Neural progenitor cell (in vitro differentiated cells): ENCODE data around the gene EIF1. TPM values are rescaled to one million over a fixed set of nuclear protein-coding genes. Genes with fewer than 3 reads are reported as not detected.

Source experiments
- DNase-seq: peaks from one replicate; pipeline ENCODE4 v3.0.0-alpha.2; 2016; ENCODE audit warnings: low spot score
- H2AFZ ChIP-seq: fragments of 200-600 bp; sonication (generic); replicated peaks from 2 replicates; pipeline ENCODE4 v1.6.1; 2016; ENCODE audit warnings: antibody characterized with exemption
- H3F3A ChIP-seq: fragments of 200-600 bp; sonication (generic); 2 replicates; pipeline ENCODE4 v1.6.1; 2016; ENCODE audit warnings: antibody characterized with exemption, low read depth
- H3K27ac ChIP-seq: fragments of 200-600 bp; sonication (generic); 2 replicates; pipeline ENCODE4 v1.5.1; 2016; ENCODE audit warnings: mild to moderate bottlenecking
- H3K27me3 ChIP-seq: fragments of 200-600 bp; sonication (generic); 2 replicates; pipeline ENCODE4 v1.6.1; 2016; ENCODE audit warnings: mild to moderate bottlenecking, moderate library complexity
- H3K36me3 ChIP-seq: fragments of 200-600 bp; sonication (generic); 2 replicates; pipeline ENCODE4 v1.5.1; 2016
- H3K4me1 ChIP-seq: fragments of 200-600 bp; sonication (generic); 2 replicates; pipeline ENCODE4 v1.6.1; 2016; ENCODE audit warnings: mixed run types
- H3K4me2 ChIP-seq: fragments of 200-600 bp; sonication (generic); 2 replicates; pipeline ENCODE4 v1.6.1; 2016
- H3K4me3 ChIP-seq: fragments of 200-600 bp; sonication (generic); 2 replicates; pipeline ENCODE4 v1.5.1; 2016
- H3K79me2 ChIP-seq: fragments of 200-600 bp; sonication (generic); 2 replicates; pipeline ENCODE4 v1.6.1; 2016; ENCODE audit warnings: low read depth
- H3K9ac ChIP-seq: fragments of 200-600 bp; sonication (generic); 2 replicates; pipeline ENCODE4 v1.6.1; 2016
- H3K9me3 ChIP-seq: fragments of 200-600 bp; sonication (generic); 2 replicates; pipeline ENCODE4 v1.5.1; 2016; ENCODE audit warnings: low read depth
- H4K20me1 ChIP-seq: fragments of 200-600 bp; sonication (generic); 2 replicates; pipeline ENCODE4 v1.6.1; 2016; ENCODE audit warnings: low read depth
- H3K27ac Mint-ChIP-seq: 3 replicates; pipeline ENCODE4 v1.8.0; 2021; ENCODE audit warnings: mixed read lengths
- H3K27me3 Mint-ChIP-seq: 2 replicates; pipeline ENCODE4 v1.8.0; 2022; ENCODE audit warnings: low read depth, mild to moderate bottlenecking, inconsistent platforms, moderate library complexity, mixed read lengths; ENCODE audit not compliant: insufficient read depth
- H3K36me3 Mint-ChIP-seq: 3 replicates; pipeline ENCODE4 v1.8.0; 2021; ENCODE audit warnings: mixed read lengths
- H3K4me1 Mint-ChIP-seq: 3 replicates; pipeline ENCODE4 v1.8.0; 2021; ENCODE audit warnings: mixed read lengths
- H3K4me3 Mint-ChIP-seq: 3 replicates; pipeline ENCODE4 v1.8.0; 2021; ENCODE audit warnings: mild to moderate bottlenecking, moderate library complexity, mixed read lengths
- H3K9me3 Mint-ChIP-seq: 3 replicates; pipeline ENCODE4 v1.8.0; 2020; ENCODE audit warnings: mixed read lengths
- EZH2 ChIP-seq: fragments of 200-600 bp; sonication (generic); IDR thresholded peaks from 2 replicates; pipeline ENCODE4 v1.6.1; 2017; ENCODE audit warnings: antibody characterized with exemption, mild to moderate bottlenecking, moderate library complexity
- EZH2phosphoT487 ChIP-seq: fragments of 200-600 bp; sonication (generic); IDR thresholded peaks from 2 replicates; pipeline ENCODE4 v1.6.1; 2017; ENCODE audit warnings: antibody characterized with exemption
- total RNA-seq: library from RNA; depleted of rRNA; stranded (reverse); fragments of >200 nt; gene quantifications from 2 replicates; pipeline ENCODE4 v1.2.3, GENCODE V29; 2015; ENCODE audit warnings: low replicate concordance
- TF ChIP-seq, protein P1 (sequence below): fragments of 200-600 bp; sonication (generic); IDR thresholded peaks from 2 replicates; pipeline ENCODE4 v1.5.1; 2017; ENCODE audit warnings: antibody characterized with exemption, mild to moderate bottlenecking

EIF1 gene
- total RNA-seq, 1 donor from 2014 or later, result 91.4 TPM

DNA sequence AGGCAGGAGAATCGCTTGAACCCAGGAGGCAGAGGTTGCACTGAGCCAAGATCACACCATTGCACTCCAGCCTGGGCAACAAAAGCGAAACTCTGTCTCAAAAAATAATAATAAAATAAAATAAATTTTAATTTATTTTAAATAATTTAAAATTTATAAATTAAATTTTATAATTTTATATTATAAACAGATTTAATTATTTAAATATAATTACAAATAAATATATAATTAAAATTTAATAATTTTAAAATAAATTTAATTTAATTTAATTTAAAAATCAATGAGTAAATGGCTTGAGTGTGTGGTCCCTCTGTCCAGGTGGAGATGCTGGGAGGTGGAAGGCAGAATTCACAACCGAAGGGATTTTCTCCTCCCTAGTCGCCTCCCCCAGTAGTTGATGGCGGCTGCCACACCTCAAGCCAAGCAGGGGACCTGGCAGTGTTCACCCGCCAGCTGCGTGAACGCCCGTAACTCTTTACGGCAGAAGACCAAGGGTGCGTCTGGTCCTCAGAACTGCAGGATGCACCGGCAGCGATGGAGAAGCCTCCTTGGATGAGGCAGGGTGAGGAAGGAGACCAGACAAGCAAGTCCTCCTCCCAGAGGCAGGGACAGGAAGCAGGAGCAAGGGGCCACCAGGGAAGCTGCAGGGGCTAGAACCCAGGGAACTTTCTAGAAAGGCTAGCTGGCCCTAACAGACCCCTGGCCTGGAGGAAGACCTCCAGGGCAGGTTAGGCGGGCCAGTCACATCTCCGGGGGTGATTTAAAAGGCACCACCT is 41.5 kb upstream of the EIF1 start:
- Mint-ChIP-seq H3K27me3 (peaks cover 9% of the 10 kb centered on the region), H3K36me3 (no peaks in the 10 kb centered on the region), H3K9me3 (no peaks in the 10 kb centered on the region), H3K27ac (no peak overlapping the region), H3K4me3 (no peak overlapping the region), H3K4me1 (peaks cover 6% of the 10 kb centered on the region)
- Histone ChIP-seq H3K79me2 (no peaks in the 10 kb centered on the region), H3K4me2 (no peak overlapping the region), H3K9ac (no peak overlapping the region), H3K4me3 (no peak overlapping the region), H3K27ac (no peak overlapping the region), H4K20me1 (no peaks in the 10 kb centered on the region), H3K27me3 (no peaks in the 10 kb centered on the region), H3F3A (peaks cover 8% of the 10 kb centered on the region), H2AFZ (peak overlapping the region; percentile 92), H3K36me3 (no peaks in the 10 kb centered on the region), H3K4me1 (no peaks in the 10 kb centered on the region), H3K9me3 (no peaks in the 10 kb centered on the region)
- TF ChIP-seq, protein P1, sequence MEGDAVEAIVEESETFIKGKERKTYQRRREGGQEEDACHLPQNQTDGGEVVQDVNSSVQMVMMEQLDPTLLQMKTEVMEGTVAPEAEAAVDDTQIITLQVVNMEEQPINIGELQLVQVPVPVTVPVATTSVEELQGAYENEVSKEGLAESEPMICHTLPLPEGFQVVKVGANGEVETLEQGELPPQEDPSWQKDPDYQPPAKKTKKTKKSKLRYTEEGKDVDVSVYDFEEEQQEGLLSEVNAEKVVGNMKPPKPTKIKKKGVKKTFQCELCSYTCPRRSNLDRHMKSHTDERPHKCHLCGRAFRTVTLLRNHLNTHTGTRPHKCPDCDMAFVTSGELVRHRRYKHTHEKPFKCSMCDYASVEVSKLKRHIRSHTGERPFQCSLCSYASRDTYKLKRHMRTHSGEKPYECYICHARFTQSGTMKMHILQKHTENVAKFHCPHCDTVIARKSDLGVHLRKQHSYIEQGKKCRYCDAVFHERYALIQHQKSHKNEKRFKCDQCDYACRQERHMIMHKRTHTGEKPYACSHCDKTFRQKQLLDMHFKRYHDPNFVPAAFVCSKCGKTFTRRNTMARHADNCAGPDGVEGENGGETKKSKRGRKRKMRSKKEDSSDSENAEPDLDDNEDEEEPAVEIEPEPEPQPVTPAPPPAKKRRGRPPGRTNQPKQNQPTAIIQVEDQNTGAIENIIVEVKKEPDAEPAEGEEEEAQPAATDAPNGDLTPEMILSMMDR, result no peak
- TF ChIP-seq EZH2 (no peak), EZH2phosphoT487 (no peak)
- no peak for DNase-seq

DNA sequence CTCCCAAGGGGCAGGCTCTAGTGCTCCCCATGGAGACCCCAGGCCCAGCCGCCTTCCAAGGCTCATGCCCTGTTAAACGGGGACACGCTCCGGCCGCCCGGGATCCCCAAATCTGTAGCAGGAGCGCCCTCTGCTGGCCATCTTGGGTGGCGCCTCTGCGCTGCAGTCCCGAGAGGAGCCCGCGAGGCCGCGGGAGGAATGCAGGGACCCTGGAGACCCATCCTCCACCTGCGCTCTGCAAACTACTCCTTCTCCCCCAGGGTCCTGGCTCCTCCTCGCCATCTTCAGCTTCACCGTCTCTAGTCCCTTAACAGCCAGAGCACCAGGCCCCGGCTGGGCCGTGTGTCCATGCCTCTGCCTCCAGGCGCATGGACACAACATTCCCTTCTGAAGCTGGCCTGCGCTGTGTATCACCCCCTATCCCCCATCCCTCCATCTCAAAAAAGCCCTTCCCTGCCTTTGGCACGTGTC is 40.7 kb upstream of the EIF1 start:
- no peaks in the 10 kb centered on the region for H3K9me3 Mint-ChIP-seq
- Histone ChIP-seq H3K4me3 (peak overlapping the region; percentile 45), H3K4me1 (no peaks in the 10 kb centered on the region), H3K4me2 (peak overlapping the region; percentile 78), H2AFZ (peak overlapping the region; percentile 92), H3F3A (peaks cover 8% of the 10 kb centered on the region), H4K20me1 (no peaks in the 10 kb centered on the region), H3K79me2 (no peaks in the 10 kb centered on the region), H3K36me3 (no peaks in the 10 kb centered on the region), H3K9ac (no peak overlapping the region), H3K9me3 (no peaks in the 10 kb centered on the region), H3K27me3 (no peaks in the 10 kb centered on the region), H3K27ac (no peak overlapping the region)
- TF ChIP-seq EZH2, result no peak
- TF ChIP-seq, protein P1, result peak; percentile 95
- DNase-seq, result peak; percentile 94
- H3K4me3 Mint-ChIP-seq, result peak overlapping the region; percentile 80
- H3K36me3 Mint-ChIP-seq, result no peaks in the 10 kb centered on the region
- H3K27ac Mint-ChIP-seq, result no peak overlapping the region
- H3K27me3 Mint-ChIP-seq, result peaks cover 5% of the 10 kb centered on the region
- peaks cover 6% of the 10 kb centered on the region for H3K4me1 Mint-ChIP-seq

DNA sequence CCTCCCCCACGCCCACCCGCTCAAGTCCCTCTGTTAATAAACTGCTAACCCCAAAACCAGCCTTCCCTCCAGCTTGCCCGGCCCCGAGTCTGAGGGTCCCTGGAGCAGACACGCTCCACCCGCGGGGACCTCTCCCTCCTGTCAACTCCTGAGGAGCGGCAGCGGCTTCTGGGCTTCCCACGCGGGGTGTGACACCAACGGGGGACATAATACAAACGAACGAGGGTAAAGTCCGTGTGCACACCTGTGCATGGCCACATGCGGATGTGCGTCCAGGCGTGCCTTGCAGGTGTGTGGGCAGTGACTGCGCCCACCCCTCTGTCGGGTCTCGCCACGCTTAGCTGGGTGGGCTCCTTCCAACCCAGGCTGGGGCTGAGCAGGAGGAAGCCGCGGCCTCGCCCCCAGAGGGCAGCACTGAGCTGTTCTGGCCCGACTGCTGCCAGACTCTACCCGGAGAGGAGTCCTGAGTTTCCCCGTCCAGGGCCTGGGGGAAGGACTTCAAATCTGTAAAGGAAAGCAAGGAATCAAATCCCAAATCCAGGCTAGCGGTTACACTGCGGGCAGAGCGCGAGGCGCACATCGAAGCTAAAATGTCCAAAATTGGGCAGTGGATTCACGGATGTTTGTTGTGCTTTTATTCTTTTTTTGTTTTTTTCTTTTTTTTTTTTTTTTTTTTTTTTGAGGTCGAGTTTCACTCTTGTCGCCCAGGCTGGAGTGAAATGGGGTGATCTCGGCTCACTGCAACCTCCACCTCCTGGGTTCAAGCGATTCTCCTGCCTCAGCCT is 40.1 kb upstream of the EIF1 start:
- no peaks in the 10 kb centered on the region for H4K20me1 ChIP-seq
- Mint-ChIP-seq H3K4me1 (peaks cover 6% of the 10 kb centered on the region), H3K9me3 (no peaks in the 10 kb centered on the region), H3K4me3 (peak overlapping the region; percentile 80), H3K36me3 (no peaks in the 10 kb centered on the region), H3K27ac (peak overlapping the region; percentile 83), H3K27me3 (peaks cover 5% of the 10 kb centered on the region)
- H3K27ac ChIP-seq, result no peak overlapping the region
- H2AFZ ChIP-seq, result peak overlapping the region; percentile 83
- TF ChIP-seq EZH2phosphoT487 (no peak), EZH2 (peak; percentile 36)
- TF ChIP-seq, protein P1, result peak; percentile 89
- no peak overlapping the region for H3K9ac ChIP-seq
- H3K79me2 ChIP-seq, result no peaks in the 10 kb centered on the region
- H3K36me3 ChIP-seq, result no peaks in the 10 kb centered on the region
- peak overlapping the region; percentile 45 for H3K4me3 ChIP-seq
- H3K4me1 ChIP-seq, result no peaks in the 10 kb centered on the region
- peak overlapping the region; percentile 78 for H3K4me2 ChIP-seq
- H3K27me3 ChIP-seq, result no peaks in the 10 kb centered on the region
- no peaks in the 10 kb centered on the region for H3K9me3 ChIP-seq
- peaks cover 8% of the 10 kb centered on the region for H3F3A ChIP-seq
- DNase-seq, result peak; percentile 92
